Hindlimb muscle (tissue), 1 donor: ENCODE results near the gene PCSK4. TPM values are rescaled to one million over a fixed set of nuclear protein-coding genes. Genes with fewer than 3 reads are reported as not detected.
"Not testable (repeated sequence)": the region's sequence is repeated elsewhere in the genome, so short reads cannot be mapped to it uniquely, and the experiment has no call there.

Experiments
- DNase-seq: peaks from one replicate; pipeline ENCODE4 v3.0.0-alpha.2; 2013
- polyA plus RNA-seq: library from polyadenylated mRNA; unstranded; fragments of 120-200 nt; gene quantifications from one replicate; pipeline ENCODE4 v1.2.1, GENCODE V29; 2013; ENCODE audit not compliant: insufficient read length

PCSK4 gene
- polyA plus RNA-seq = 1.9 TPM

GRCh38 chr19:1490311-1491113 is at the start of gene PCSK4:
Gene PCSK4, minus strand, starts transcription at chr19:1490350. Its CDS starts 4 bp downstream, at chr19:1490346.
- peak; percentile 99 for DNase-seq

GRCh38 chr19:1539749-1540148 is 49.6 kb upstream of the PCSK4 start:
- not testable (repeated sequence) for DNase-seq

GRCh38 chr19:1538978-1539377 is 48.8 kb upstream of the PCSK4 start:
- no peak for DNase-seq

GRCh38 chr19:1535699-1536098 is 45.5 kb upstream of the PCSK4 start:
- DNase-seq = not testable (repeated sequence)

GRCh38 chr19:1534972-1535371 is 44.8 kb upstream of the PCSK4 start:
- no peak for DNase-seq

- DNase-seq = no peak
Observed at GRCh38 chr19:1533510-1534150, 43.5 kb upstream of the PCSK4 start.

GRCh38 chr19:1532003-1532402 is 41.9 kb upstream of the PCSK4 start:
- DNase-seq = no peak

GRCh38 chr19:1531587-1531986 is 41.4 kb upstream of the PCSK4 start:
- DNase-seq = no peak

GRCh38 chr19:1530856-1531255 is 40.7 kb upstream of the PCSK4 start:
- DNase-seq = not testable (repeated sequence)

GRCh38 chr19:1529430-1529816 is 39.3 kb upstream of the PCSK4 start:
- no peak for DNase-seq

GRCh38 chr19:1528596-1529429 is 38.7 kb upstream of the PCSK4 start:
- no peak for DNase-seq

- DNase-seq = no peak
Observed at GRCh38 chr19:1527650-1528309, 37.6 kb upstream of the PCSK4 start.

GRCh38 chr19:1526979-1527649 is 37.0 kb upstream of the PCSK4 start:
- no peak for DNase-seq

- no peak for DNase-seq
Observed at GRCh38 chr19:1526066-1526778, 36.1 kb upstream of the PCSK4 start.

- DNase-seq = no peak
Observed at GRCh38 chr19:1525343-1525742, 35.2 kb upstream of the PCSK4 start.

- no peak for DNase-seq
Observed at GRCh38 chr19:1524972-1525325, 34.8 kb upstream of the PCSK4 start.

GRCh38 chr19:1524287-1524971 is 34.3 kb upstream of the PCSK4 start:
- DNase-seq = no peak

GRCh38 chr19:1523412-1524286 is 33.5 kb upstream of the PCSK4 start, which contains the start of gene PLK5:
Gene PLK5, plus strand, starts transcription at chr19:1524077. Its CDS starts 2,920 bp downstream, at chr19:1526997.
- DNase-seq = no peak

GRCh38 chr19:1522838-1523237 is 32.7 kb upstream of the PCSK4 start:
- DNase-seq = no peak

GRCh38 chr19:1522061-1522460 is 31.9 kb upstream of the PCSK4 start:
- DNase-seq = no peak
